Measurements from ENCODE around the gene ZNF524.
A peak's percentile ranks its signal among the peaks of the same experiment; 100 is the strongest.
"Not testable (repeated sequence)": the region's sequence is repeated elsewhere in the genome, so short reads cannot be mapped to it uniquely, and the experiment has no call there.

ZNF524 gene

GRCh38 chr19:55578031-55578760 lies 21.9 kb upstream of the ZNF524 start:
- H3K27ac Mint-ChIP-seq: no peak overlapping the region
- no peak for DNase-seq

GRCh38 chr19:55578761-55579747 lies 21.0 kb upstream of the ZNF524 start:
- no peaks in the 10 kb centered on the region for H3K9me3 Mint-ChIP-seq
- H3K27me3 Mint-ChIP-seq: no peaks in the 10 kb centered on the region
- peaks cover 17% of the 10 kb centered on the region for H3K36me3 Mint-ChIP-seq (ENCODE audit: low read depth)
- peak overlapping the region; percentile 94 for H3K27ac Mint-ChIP-seq
- peak overlapping the region; percentile 92 for H3K4me3 Mint-ChIP-seq
- peaks cover 16% of the 10 kb centered on the region for H3K4me1 Mint-ChIP-seq
- DNase-seq (no peak), ATAC-seq (no peak)

More at GRCh38 chr19:55578031-55578760, 21.9 kb upstream of the ZNF524 start:
- Mint-ChIP-seq H3K27me3 (no peaks in the 10 kb centered on the region), H3K36me3 (ENCODE audit: low read depth) (peaks cover 17% of the 10 kb centered on the region), H3K9me3 (no peaks in the 10 kb centered on the region), H3K4me3 (no peak overlapping the region), H3K4me1 (peaks cover 16% of the 10 kb centered on the region)
- ATAC-seq: no peak

- ATAC-seq (peak; percentile 35), DNase-seq (no peak)
- peak overlapping the region; percentile 92 for H3K4me3 Mint-ChIP-seq
- peak overlapping the region; percentile 94 for H3K27ac Mint-ChIP-seq
- peaks cover 16% of the 10 kb centered on the region for H3K4me1 Mint-ChIP-seq
- H3K27me3 Mint-ChIP-seq: no peaks in the 10 kb centered on the region
- peaks cover 17% of the 10 kb centered on the region for H3K36me3 Mint-ChIP-seq (ENCODE audit: low read depth)
- H3K9me3 Mint-ChIP-seq: no peaks in the 10 kb centered on the region
Observed at GRCh38 chr19:55579766-55580621, 20.1 kb upstream of the ZNF524 start.

- H3K27me3 Mint-ChIP-seq: no peaks in the 10 kb centered on the region
- peak within 1 kb of the TSS; percentile 92 for H3K4me3 Mint-ChIP-seq
- peaks cover 21% of the 10 kb centered on the region for H3K4me1 Mint-ChIP-seq
- peak within 1 kb of the TSS; percentile 94 for H3K27ac Mint-ChIP-seq
- DNase-seq (peak; percentile 88), ATAC-seq (peak; percentile 68)
- peaks cover 17% of the 10 kb centered on the region for H3K36me3 Mint-ChIP-seq (ENCODE audit: low read depth)
- no peaks in the 10 kb centered on the region for H3K9me3 Mint-ChIP-seq
Observed at GRCh38 chr19:55580628-55581144, 19.4 kb upstream of the ZNF524 start, which contains the start of gene ZNF579. TSS of gene ZNF579 (minus strand) at chr19:55580848. CDS start at chr19:55579639, 1,209 bp downstream.

- Mint-ChIP-seq H3K36me3 (ENCODE audit: low read depth) (peaks cover 15% of the 10 kb centered on the region), H3K27ac (peak overlapping the region; percentile 9), H3K27me3 (peaks cover 2% of the 10 kb centered on the region), H3K4me1 (peaks cover 26% of the 10 kb centered on the region), H3K9me3 (no peaks in the 10 kb centered on the region), H3K4me3 (peak overlapping the region; percentile 92)
- ATAC-seq (no peak), DNase-seq (peak; percentile 30)
Observed at GRCh38 chr19:55581145-55581822, 18.8 kb upstream of the ZNF524 start.

GRCh38 chr19:55581823-55582223 lies 18.3 kb upstream of the ZNF524 start:
- H3K27ac Mint-ChIP-seq: no peak overlapping the region
- H3K9me3 Mint-ChIP-seq: no peaks in the 10 kb centered on the region
- DNase-seq (no peak), ATAC-seq (no peak)
- peaks cover 32% of the 10 kb centered on the region for H3K4me1 Mint-ChIP-seq
- peaks cover 12% of the 10 kb centered on the region for H3K36me3 Mint-ChIP-seq (ENCODE audit: low read depth)
- peaks cover 2% of the 10 kb centered on the region for H3K27me3 Mint-ChIP-seq
- no peak overlapping the region for H3K4me3 Mint-ChIP-seq

- not testable (repeated sequence) for H3K27ac Mint-ChIP-seq; H3K36me3 Mint-ChIP-seq (ENCODE audit: low read depth); DNase-seq; H3K9me3 Mint-ChIP-seq; ATAC-seq; H3K27me3 Mint-ChIP-seq; H3K4me3 Mint-ChIP-seq
- peaks cover 36% of the 10 kb centered on the region for H3K4me1 Mint-ChIP-seq
Observed at GRCh38 chr19:55582284-55582683, 17.8 kb upstream of the ZNF524 start.

GRCh38 chr19:55583897-55584296 lies 16.2 kb upstream of the ZNF524 start:
- H3K27me3 Mint-ChIP-seq; DNase-seq; H3K36me3 Mint-ChIP-seq (ENCODE audit: low read depth); H3K27ac Mint-ChIP-seq; ATAC-seq; H3K9me3 Mint-ChIP-seq; H3K4me3 Mint-ChIP-seq: not testable (repeated sequence)
- H3K4me1 Mint-ChIP-seq: peaks cover 45% of the 10 kb centered on the region

- H3K36me3 Mint-ChIP-seq (ENCODE audit: low read depth): peaks cover under 1% of the 10 kb centered on the region
- peaks cover 2% of the 10 kb centered on the region for H3K27me3 Mint-ChIP-seq
- H3K27ac Mint-ChIP-seq: no peak overlapping the region
- H3K4me3 Mint-ChIP-seq: no peak overlapping the region
- peaks cover 42% of the 10 kb centered on the region for H3K4me1 Mint-ChIP-seq
- H3K9me3 Mint-ChIP-seq: no peaks in the 10 kb centered on the region
- DNase-seq (no peak), ATAC-seq (no peak)
Observed at GRCh38 chr19:55584871-55585270, 15.2 kb upstream of the ZNF524 start.

GRCh38 chr19:55585658-55586339 lies 14.3 kb upstream of the ZNF524 start:
- peaks cover 2% of the 10 kb centered on the region for H3K27me3 Mint-ChIP-seq
- H3K36me3 Mint-ChIP-seq (ENCODE audit: low read depth): no peaks in the 10 kb centered on the region
- ATAC-seq: peak; percentile 27
- DNase-seq: peak; percentile 67
- no peak overlapping the region for H3K27ac Mint-ChIP-seq
- H3K9me3 Mint-ChIP-seq: no peaks in the 10 kb centered on the region
- H3K4me1 Mint-ChIP-seq: peaks cover 41% of the 10 kb centered on the region
- peak overlapping the region; percentile 61 for H3K4me3 Mint-ChIP-seq

- Mint-ChIP-seq H3K9me3 (no peaks in the 10 kb centered on the region), H3K4me3 (peak overlapping the region; percentile 77), H3K27ac (no peak overlapping the region), H3K27me3 (peaks cover 2% of the 10 kb centered on the region), H3K36me3 (ENCODE audit: low read depth) (peaks cover 6% of the 10 kb centered on the region), H3K4me1 (peaks cover 31% of the 10 kb centered on the region)
- DNase-seq: peak; percentile 95
- peak; percentile 97 for ATAC-seq
Observed at GRCh38 chr19:55586976-55587668, 13.0 kb upstream of the ZNF524 start.

- no peak for ATAC-seq
- peaks cover 2% of the 10 kb centered on the region for H3K27me3 Mint-ChIP-seq
- H3K4me3 Mint-ChIP-seq: no peak overlapping the region
- no peaks in the 10 kb centered on the region for H3K9me3 Mint-ChIP-seq
- no peak for DNase-seq
- H3K27ac Mint-ChIP-seq: no peak overlapping the region
- peaks cover 30% of the 10 kb centered on the region for H3K4me1 Mint-ChIP-seq
- H3K36me3 Mint-ChIP-seq (ENCODE audit: low read depth): peaks cover 9% of the 10 kb centered on the region
Observed at GRCh38 chr19:55588738-55589137, 11.3 kb upstream of the ZNF524 start.

Data from activated naive CD8-positive, alpha-beta T cell treated with anti-CD3 and anti-CD28 coated beads, Interleukin-2, amount 50 U/mL, for 24 hours (primary cell).